HEK293 (cell line): ENCODE data around the gene SH3BP5.
A peak's percentile ranks its signal among the peaks of the same experiment; 100 is the strongest.

Experiments
- CTCF ChIA-PET: fragments of 350-600 bp; formaldehyde crosslinking; extraction: SDS; loops from one replicate; lab custom pipeline; 2021; ENCODE audit warnings: antibody characterized with exemption; lab: Yijun Ruan, JAX
- POLR2A ChIA-PET: fragments of 300-600 bp; formaldehyde crosslinking; extraction: SDS; loops from one replicate; lab custom pipeline; 2020; ENCODE audit warnings: antibody characterized with exemption, inconsistent platforms; lab: Yijun Ruan, JAX
- H3K27ac ChIP-seq: fragments of 200-500 bp; sonication (Bioruptor generic); 2 replicates; pipeline ENCODE4 v1.5.1; 2014; ENCODE audit warnings: low read depth, low read length, control low read depth, inconsistent platforms; ENCODE audit errors: extremely low read depth
- H3K36me3 ChIP-seq, 2 experiments: fragments of 200-500 bp in 1 of 2; sonication (Bioruptor generic) in 1 of 2; 1 replicate in 1 of 2; 2 replicates in 1 of 2; pipeline ENCODE4 v1.5.1; 2014 to 2017; ENCODE audit warnings: inconsistent platforms in 2 of 2, low read length in 2 of 2; ENCODE audit not compliant: control insufficient read depth in 2 of 2, insufficient read depth in 1 of 2
- H3K4me1 ChIP-seq: fragments of 200-500 bp; sonication (Bioruptor generic); 2 replicates; pipeline ENCODE4 v1.5.1; 2014; ENCODE audit warnings: mild to moderate bottlenecking, low read length, inconsistent platforms; ENCODE audit not compliant: control insufficient read depth, insufficient read depth
- H3K4me3 ChIP-seq: 2 replicates; pipeline ENCODE4 v1.5.1; 2011; ENCODE audit warnings: low read depth, mild to moderate bottlenecking, control low read depth, low read length, moderate library complexity
- H3K9me3 ChIP-seq: fragments of 200-500 bp; sonication (Bioruptor generic); 2 replicates; pipeline ENCODE4 v1.5.1; 2014; ENCODE audit warnings: low read depth, low read length, inconsistent platforms; ENCODE audit not compliant: control insufficient read depth, insufficient read depth
- GFI1B ChIP-seq: fragments of 450-650 bp; formaldehyde crosslinking; IDR thresholded peaks from 2 replicates; pipeline ENCODE4 v1.5.1; 2016; ENCODE audit warnings: missing biosample characterization, missing genetic modification characterization
- GLI2 ChIP-seq: fragments of 450-650 bp; formaldehyde crosslinking; IDR thresholded peaks from 2 replicates; pipeline ENCODE4; 2017; ENCODE audit warnings: missing biosample characterization, missing genetic modification characterization, low read depth, borderline replicate concordance
- HOXC10 ChIP-seq: sonication (generic); formaldehyde crosslinking; IDR thresholded peaks from 2 replicates; pipeline ENCODE4 v1.8.1; 2023; ENCODE audit warnings: mild to moderate bottlenecking, missing genetic modification reagents
- OSR2 ChIP-seq: fragments of 450-650 bp; formaldehyde crosslinking; IDR thresholded peaks from 2 replicates; pipeline ENCODE4 v1.5.1; 2016; ENCODE audit warnings: missing biosample characterization, missing genetic modification characterization
- SETDB1 ChIP-seq: IDR thresholded peaks from one replicate; pipeline ENCODE4 v1.6.1; 2017; ENCODE audit warnings: mild to moderate bottlenecking, low read length, moderate library complexity, mixed read lengths; ENCODE audit not compliant: insufficient read length
- ZBTB20 ChIP-seq: fragments of 450-650 bp; formaldehyde crosslinking; IDR thresholded peaks from 2 replicates; pipeline ENCODE4 v1.5.1; 2016; ENCODE audit warnings: missing biosample characterization, missing genetic modification characterization
- ZBTB26 ChIP-seq: fragments of 450-650 bp; formaldehyde crosslinking; optimal IDR thresholded peaks from 2 replicates; pipeline ENCODE3; 2016; ENCODE audit warnings: missing biosample characterization, mild to moderate bottlenecking, missing genetic modification characterization
- ZBTB8A ChIP-seq: fragments of 450-650 bp; formaldehyde crosslinking; IDR thresholded peaks from 2 replicates; pipeline ENCODE4 v1.5.1; 2016; ENCODE audit warnings: missing biosample characterization, missing genetic modification characterization
- ZFP3 ChIP-seq: fragments of 450-650 bp; formaldehyde crosslinking; IDR thresholded peaks from 2 replicates; pipeline ENCODE4 v1.5.1; 2016; ENCODE audit warnings: low read depth, missing biosample characterization, missing genetic modification characterization
- ZFP41 ChIP-seq: fragments of 450-650 bp; formaldehyde crosslinking; IDR thresholded peaks from 2 replicates; pipeline ENCODE4 v1.5.1; 2016; ENCODE audit warnings: missing biosample characterization, missing genetic modification characterization, borderline replicate concordance
- ZNF10 ChIP-seq: fragments of 450-650 bp; formaldehyde crosslinking; IDR thresholded peaks from 2 replicates; pipeline ENCODE4 v1.5.1; 2017; ENCODE audit warnings: missing biosample characterization, missing genetic modification characterization
- ZNF174 ChIP-seq: fragments of 450-650 bp; formaldehyde crosslinking; IDR thresholded peaks from 2 replicates; pipeline ENCODE4 v1.5.0; 2017; ENCODE audit warnings: missing biosample characterization, mild to moderate bottlenecking, missing genetic modification characterization
- ZNF221 ChIP-seq: fragments of 450-650 bp; formaldehyde crosslinking; IDR thresholded peaks from 2 replicates; pipeline ENCODE4 v1.5.1; 2017; ENCODE audit warnings: missing biosample characterization, missing genetic modification characterization, borderline replicate concordance
- ZNF302 ChIP-seq: fragments of 450-650 bp; formaldehyde crosslinking; IDR thresholded peaks from 2 replicates; pipeline ENCODE4 v1.5.1; 2016; ENCODE audit warnings: missing biosample characterization, missing genetic modification characterization, low read depth
- ZNF404 ChIP-seq: fragments of 450-650 bp; formaldehyde crosslinking; IDR thresholded peaks from 2 replicates; pipeline ENCODE4 v1.5.1; 2017; ENCODE audit warnings: missing biosample characterization, missing genetic modification characterization
- ZNF433 ChIP-seq: fragments of 450-650 bp; formaldehyde crosslinking; IDR thresholded peaks from 2 replicates; pipeline ENCODE4 v1.5.1; 2016; ENCODE audit warnings: missing biosample characterization, missing genetic modification characterization, low read depth
- ZNF510 ChIP-seq: fragments of 450-650 bp; formaldehyde crosslinking; IDR thresholded peaks from 2 replicates; pipeline ENCODE4 v1.5.1; 2018; ENCODE audit warnings: mild to moderate bottlenecking, missing genetic modification characterization, missing biosample characterization; ENCODE audit not compliant: insufficient replicate concordance
- ZNF530 ChIP-seq: fragments of 450-650 bp; formaldehyde crosslinking; IDR thresholded peaks from 2 replicates; pipeline ENCODE4 v1.5.1; 2016; ENCODE audit warnings: low read depth, missing biosample characterization, missing genetic modification characterization
- ZNF548 ChIP-seq: fragments of 450-650 bp; formaldehyde crosslinking; IDR thresholded peaks from 2 replicates; pipeline ENCODE4 v1.5.1; 2016; ENCODE audit warnings: missing biosample characterization, missing genetic modification characterization
- ZNF555 ChIP-seq: fragments of 450-650 bp; formaldehyde crosslinking; conservative IDR thresholded peaks from 2 replicates; pipeline ENCODE4 v1.5.1; 2017; ENCODE audit warnings: missing biosample characterization, mild to moderate bottlenecking, missing genetic modification characterization, inconsistent platforms
- ZNF670 ChIP-seq: fragments of 450-650 bp; formaldehyde crosslinking; IDR thresholded peaks from 2 replicates; pipeline ENCODE4 v1.5.1; 2016; ENCODE audit warnings: missing biosample characterization, missing genetic modification characterization, low read depth
- ZNF701 ChIP-seq: fragments of 450-650 bp; formaldehyde crosslinking; IDR thresholded peaks from 2 replicates; pipeline ENCODE4 v1.5.1; 2016; ENCODE audit warnings: missing biosample characterization, missing genetic modification characterization
- ZNF707 ChIP-seq: fragments of 450-650 bp; formaldehyde crosslinking; IDR thresholded peaks from 2 replicates; pipeline ENCODE4 v1.5.1; 2016; ENCODE audit warnings: missing biosample characterization, missing genetic modification characterization
- ZNF785 ChIP-seq: fragments of 450-650 bp; formaldehyde crosslinking; IDR thresholded peaks from 2 replicates; pipeline ENCODE4 v1.5.1; 2016; ENCODE audit warnings: missing biosample characterization, missing genetic modification characterization
- ZNF791 ChIP-seq: fragments of 450-650 bp; formaldehyde crosslinking; IDR thresholded peaks from 2 replicates; pipeline ENCODE4 v1.5.1; 2016; ENCODE audit warnings: missing biosample characterization, missing genetic modification characterization
- ZSCAN23 ChIP-seq: fragments of 450-650 bp; formaldehyde crosslinking; IDR thresholded peaks from 2 replicates; pipeline ENCODE4 v1.5.1; 2016; ENCODE audit warnings: missing biosample characterization, missing genetic modification characterization
- ZSCAN30 ChIP-seq: fragments of 450-650 bp; IDR thresholded peaks from 2 replicates; pipeline ENCODE4 v1.5.1; 2018; ENCODE audit warnings: missing biosample characterization, mild to moderate bottlenecking, missing genetic modification characterization, moderate library complexity
- TF ChIP-seq, protein P1 (sequence below): fragments of 450-650 bp; formaldehyde crosslinking; IDR thresholded peaks from 2 replicates; pipeline ENCODE4 v1.5.1; 2017; ENCODE audit warnings: missing biosample characterization, missing genetic modification characterization
- TF ChIP-seq, protein P2 (sequence below): fragments of 450-650 bp; formaldehyde crosslinking; IDR thresholded peaks from 2 replicates; pipeline ENCODE4 v1.5.1; 2016; ENCODE audit warnings: missing biosample characterization, missing genetic modification characterization
- TF ChIP-seq, protein P3 (sequence below): fragments of 450-650 bp; formaldehyde crosslinking; IDR thresholded peaks from 2 replicates; pipeline ENCODE4 v1.5.0; 2017; ENCODE audit warnings: missing biosample characterization, missing genetic modification characterization, borderline replicate concordance
- TF ChIP-seq, protein P4 (sequence below): sonication (generic); formaldehyde crosslinking; IDR thresholded peaks from 2 replicates; pipeline ENCODE4 v1.8.1; 2022; ENCODE audit warnings: mild to moderate bottlenecking, moderate library complexity, missing genetic modification reagents

Gene SH3BP5

GRCh38 chr3:15206662-15207576, 125.5 kb downstream of the SH3BP5 start:
- peaks cover 9% of the 10 kb centered on the region for H3K4me1 ChIP-seq
- peak overlapping the region; percentile 79 for H3K27ac ChIP-seq
- POLR2A ChIA-PET, result interaction anchor here (0.5 to 1.7 kb wide), 7 partner anchors 10 to 260 kb away, joined by 3 to 9 read pairs (median 3); partner anchors contain the start of genes MRPS25 and RBSN
- peaks cover 13 to 38% of the 10 kb centered on the region in 2 experiments; a peak in 2 of 3 replicates for H3K36me3 ChIP-seq
- H3K9me3 ChIP-seq, result no peaks in the 10 kb centered on the region
- peak overlapping the region; percentile 97 for H3K4me3 ChIP-seq
- CTCF ChIA-PET, result interaction anchor here (0.6 to 5.1 kb wide), 9 partner anchors 11 to 1074 kb away, joined by 3 to 30 read pairs (median 4); no protein-coding TSS in a partner anchor
- TF ChIP-seq ZFP41 (tag by site-specific recombination) (no peak), ZNF670 (tag by site-specific recombination) (no peak), SETDB1 (no peak), ZNF548 (tag by site-specific recombination) (no peak), GFI1B (tag by site-specific recombination) (no peak), ZBTB8A (tag by site-specific recombination) (no peak), ZFP3 (tag by site-specific recombination) (no peak), ZSCAN23 (tag by site-specific recombination) (no peak), ZNF785 (no peak), ZNF433 (tag by site-specific recombination) (no peak), ZNF404 (tag by site-specific recombination) (no peak), ZBTB26 (tag by site-specific recombination) (peak; percentile 8), ZNF555 (no peak), ZSCAN30 (tag by site-specific recombination) (no peak), ZNF510 (tag by site-specific recombination) (no peak), ZNF174 (no peak), HOXC10 (CRISPR knock-in tag) (no peak), ZNF10 (tag by site-specific recombination) (no peak), ZNF530 (tag by site-specific recombination) (no peak), ZBTB20 (tag by site-specific recombination) (peak; percentile 71), GLI2 (tag by site-specific recombination) (no peak), ZNF302 (tag by site-specific recombination) (no peak), ZNF701 (tag by site-specific recombination) (no peak), ZNF791 (tag by site-specific recombination) (no peak), ZNF221 (tag by site-specific recombination) (no peak), ZNF707 (tag by site-specific recombination) (no peak), OSR2 (tag by site-specific recombination) (no peak)
- TF ChIP-seq, protein P1, sequence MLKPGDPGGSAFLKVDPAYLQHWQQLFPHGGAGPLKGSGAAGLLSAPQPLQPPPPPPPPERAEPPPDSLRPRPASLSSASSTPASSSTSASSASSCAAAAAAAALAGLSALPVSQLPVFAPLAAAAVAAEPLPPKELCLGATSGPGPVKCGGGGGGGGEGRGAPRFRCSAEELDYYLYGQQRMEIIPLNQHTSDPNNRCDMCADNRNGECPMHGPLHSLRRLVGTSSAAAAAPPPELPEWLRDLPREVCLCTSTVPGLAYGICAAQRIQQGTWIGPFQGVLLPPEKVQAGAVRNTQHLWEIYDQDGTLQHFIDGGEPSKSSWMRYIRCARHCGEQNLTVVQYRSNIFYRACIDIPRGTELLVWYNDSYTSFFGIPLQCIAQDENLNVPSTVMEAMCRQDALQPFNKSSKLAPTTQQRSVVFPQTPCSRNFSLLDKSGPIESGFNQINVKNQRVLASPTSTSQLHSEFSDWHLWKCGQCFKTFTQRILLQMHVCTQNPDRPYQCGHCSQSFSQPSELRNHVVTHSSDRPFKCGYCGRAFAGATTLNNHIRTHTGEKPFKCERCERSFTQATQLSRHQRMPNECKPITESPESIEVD (tag by site-specific recombination), result no peak
- TF ChIP-seq, protein P2, sequence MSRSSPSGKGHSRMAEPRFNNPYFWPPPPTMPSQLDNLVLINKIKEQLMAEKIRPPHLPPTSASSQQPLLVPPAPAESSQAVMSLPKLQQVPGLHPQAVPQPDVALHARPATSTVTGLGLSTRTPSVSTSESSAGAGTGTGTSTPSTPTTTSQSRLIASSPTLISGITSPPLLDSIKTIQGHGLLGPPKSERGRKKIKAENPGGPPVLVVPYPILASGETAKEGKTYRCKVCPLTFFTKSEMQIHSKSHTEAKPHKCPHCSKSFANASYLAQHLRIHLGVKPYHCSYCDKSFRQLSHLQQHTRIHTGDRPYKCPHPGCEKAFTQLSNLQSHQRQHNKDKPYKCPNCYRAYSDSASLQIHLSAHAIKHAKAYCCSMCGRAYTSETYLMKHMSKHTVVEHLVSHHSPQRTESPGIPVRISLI (tag by site-specific recombination), result 0 out of 2 replicates have a peak, but pooled peaks have one; percentile 65
- TF ChIP-seq, protein P3, sequence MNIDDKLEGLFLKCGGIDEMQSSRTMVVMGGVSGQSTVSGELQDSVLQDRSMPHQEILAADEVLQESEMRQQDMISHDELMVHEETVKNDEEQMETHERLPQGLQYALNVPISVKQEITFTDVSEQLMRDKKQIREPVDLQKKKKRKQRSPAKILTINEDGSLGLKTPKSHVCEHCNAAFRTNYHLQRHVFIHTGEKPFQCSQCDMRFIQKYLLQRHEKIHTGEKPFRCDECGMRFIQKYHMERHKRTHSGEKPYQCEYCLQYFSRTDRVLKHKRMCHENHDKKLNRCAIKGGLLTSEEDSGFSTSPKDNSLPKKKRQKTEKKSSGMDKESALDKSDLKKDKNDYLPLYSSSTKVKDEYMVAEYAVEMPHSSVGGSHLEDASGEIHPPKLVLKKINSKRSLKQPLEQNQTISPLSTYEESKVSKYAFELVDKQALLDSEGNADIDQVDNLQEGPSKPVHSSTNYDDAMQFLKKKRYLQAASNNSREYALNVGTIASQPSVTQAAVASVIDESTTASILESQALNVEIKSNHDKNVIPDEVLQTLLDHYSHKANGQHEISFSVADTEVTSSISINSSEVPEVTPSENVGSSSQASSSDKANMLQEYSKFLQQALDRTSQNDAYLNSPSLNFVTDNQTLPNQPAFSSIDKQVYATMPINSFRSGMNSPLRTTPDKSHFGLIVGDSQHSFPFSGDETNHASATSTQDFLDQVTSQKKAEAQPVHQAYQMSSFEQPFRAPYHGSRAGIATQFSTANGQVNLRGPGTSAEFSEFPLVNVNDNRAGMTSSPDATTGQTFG, result no peak
- TF ChIP-seq, protein P4, sequence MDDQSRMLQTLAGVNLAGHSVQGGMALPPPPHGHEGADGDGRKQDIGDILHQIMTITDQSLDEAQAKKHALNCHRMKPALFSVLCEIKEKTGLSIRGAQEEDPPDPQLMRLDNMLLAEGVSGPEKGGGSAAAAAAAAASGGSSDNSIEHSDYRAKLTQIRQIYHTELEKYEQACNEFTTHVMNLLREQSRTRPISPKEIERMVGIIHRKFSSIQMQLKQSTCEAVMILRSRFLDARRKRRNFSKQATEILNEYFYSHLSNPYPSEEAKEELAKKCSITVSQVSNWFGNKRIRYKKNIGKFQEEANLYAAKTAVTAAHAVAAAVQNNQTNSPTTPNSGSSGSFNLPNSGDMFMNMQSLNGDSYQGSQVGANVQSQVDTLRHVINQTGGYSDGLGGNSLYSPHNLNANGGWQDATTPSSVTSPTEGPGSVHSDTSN (CRISPR knock-in tag), result no peak
